ENCODE results near the gene DSC1. TPM values are rescaled to one million over a fixed set of nuclear protein-coding genes. Genes with fewer than 3 reads are reported as not detected.

The DSC1 gene
- total RNA-seq, 1 experiment from 2014 or later = not detected

GRCh38 chr18:31203794-31204148, 41.1 kb upstream of the DSC1 start:
- no peak overlapping the region for H3K27ac ChIP-seq (ENCODE audit: low read length)
- DNase-seq (ENCODE audit: low read depth, low spot score) (no peak), ATAC-seq (no peak)
- H3K27me3 ChIP-seq (ENCODE audit: control insufficient read depth, insufficient read depth, low read length) = no peaks in the 10 kb centered on the region
- no peaks in the 10 kb centered on the region for H3K36me3 ChIP-seq (ENCODE audit: control insufficient read depth, insufficient read depth, low read length)
- BruUV-seq (replicated peaks) = no TSS peak
- in situ Hi-C loops (cut with HindIII; ENCODE audit: low pct_unique_long_range_greater_than_20kb, low sequenced_read_pairs) (no loop called here), intact Hi-C loops (cut with micrococcal nuclease; ENCODE audit: unreplicated experiment) (no loop called here)
- ChIA-PET POLR2A (no interaction called here), CTCF (no interaction called here)
- no peak overlapping the region for H3K4me3 ChIP-seq (ENCODE audit: low read depth in 2 of 2, low read length in 2 of 2)
- H3K4me1 ChIP-seq (ENCODE audit: control insufficient read depth, insufficient read depth, low read length) = no peaks in the 10 kb centered on the region
- TF ChIP-seq TCF7L2 (IDR thresholded peaks at IDR 0.05; ENCODE audit: low read depth, low read length) (no peak), POLR2AphosphoS5 (IDR thresholded peaks at IDR 0.05; ENCODE audit: low read depth, low read length) (no peak), REST (IDR thresholded peaks at IDR 0.05; ENCODE audit: insufficient read depth in 1 of 2, low read depth in 2 of 2, low read length in 1 of 2) (no peak)
- H3K9me3 ChIP-seq (ENCODE audit: control insufficient read depth, insufficient read depth, low read depth, low read length) = no peaks in the 10 kb centered on the region

GRCh38 chr18:31203096-31203793, 40.6 kb upstream of the DSC1 start:
- CTCF ChIA-PET = no interaction called here
- H3K27me3 ChIP-seq (ENCODE audit: control insufficient read depth, insufficient read depth, low read length) = no peaks in the 10 kb centered on the region
- H3K36me3 ChIP-seq (ENCODE audit: control insufficient read depth, insufficient read depth, low read length) = no peaks in the 10 kb centered on the region
- no peak overlapping the region for H3K27ac ChIP-seq (ENCODE audit: low read length)
- no peak overlapping the region for H3K4me3 ChIP-seq (ENCODE audit: low read depth in 2 of 2, low read length in 2 of 2)
- intact Hi-C loops (cut with micrococcal nuclease; ENCODE audit: unreplicated experiment) (no loop called here), in situ Hi-C loops (cut with HindIII; ENCODE audit: low pct_unique_long_range_greater_than_20kb, low sequenced_read_pairs) (no loop called here)
- ATAC-seq = no peak
- no peaks in the 10 kb centered on the region for H3K9me3 ChIP-seq (ENCODE audit: control insufficient read depth, insufficient read depth, low read depth, low read length)
- no peaks in the 10 kb centered on the region for H3K4me1 ChIP-seq (ENCODE audit: control insufficient read depth, insufficient read depth, low read length)
- no TSS peak for BruUV-seq (replicated peaks)
- DNase-seq (ENCODE audit: low read depth, low spot score) = no peak
- no peak for TF ChIP-seq TCF7L2 (IDR thresholded peaks at IDR 0.05; ENCODE audit: low read depth, low read length)
- TF ChIP-seq CTCF (IDR thresholded peaks at IDR 0.05) = no peak
- no peak for TF ChIP-seq POLR2AphosphoS5 (IDR thresholded peaks at IDR 0.05; ENCODE audit: low read depth, low read length)
- no peak for TF ChIP-seq REST (IDR thresholded peaks at IDR 0.05; ENCODE audit: insufficient read depth in 1 of 2, low read depth in 2 of 2, low read length in 1 of 2)
- POLR2A ChIA-PET = no interaction called here

All from Panc1 (cell line).